ENCODE results near the gene GTPBP4. TPM values are rescaled to one million over a fixed set of nuclear protein-coding genes. Genes with fewer than 3 reads are reported as not detected.

Gene GTPBP4
- total RNA-seq, 1 donor from 2014 or later = 66.5 TPM

GRCh38 chr10:966466-967235 is 21.6 kb upstream of the GTPBP4 start:
- no peak for DNase-seq (ENCODE audit: low read depth)
- TF ChIP-seq, protein P1, sequence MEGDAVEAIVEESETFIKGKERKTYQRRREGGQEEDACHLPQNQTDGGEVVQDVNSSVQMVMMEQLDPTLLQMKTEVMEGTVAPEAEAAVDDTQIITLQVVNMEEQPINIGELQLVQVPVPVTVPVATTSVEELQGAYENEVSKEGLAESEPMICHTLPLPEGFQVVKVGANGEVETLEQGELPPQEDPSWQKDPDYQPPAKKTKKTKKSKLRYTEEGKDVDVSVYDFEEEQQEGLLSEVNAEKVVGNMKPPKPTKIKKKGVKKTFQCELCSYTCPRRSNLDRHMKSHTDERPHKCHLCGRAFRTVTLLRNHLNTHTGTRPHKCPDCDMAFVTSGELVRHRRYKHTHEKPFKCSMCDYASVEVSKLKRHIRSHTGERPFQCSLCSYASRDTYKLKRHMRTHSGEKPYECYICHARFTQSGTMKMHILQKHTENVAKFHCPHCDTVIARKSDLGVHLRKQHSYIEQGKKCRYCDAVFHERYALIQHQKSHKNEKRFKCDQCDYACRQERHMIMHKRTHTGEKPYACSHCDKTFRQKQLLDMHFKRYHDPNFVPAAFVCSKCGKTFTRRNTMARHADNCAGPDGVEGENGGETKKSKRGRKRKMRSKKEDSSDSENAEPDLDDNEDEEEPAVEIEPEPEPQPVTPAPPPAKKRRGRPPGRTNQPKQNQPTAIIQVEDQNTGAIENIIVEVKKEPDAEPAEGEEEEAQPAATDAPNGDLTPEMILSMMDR (conservative IDR thresholded peaks at IDR 0.05; ENCODE audit: low read depth, low read length) = no peak
- no peak overlapping the region for H3K4me3 ChIP-seq (ENCODE audit: low read depth, low read length)

- TF ChIP-seq, protein P1 (conservative IDR thresholded peaks at IDR 0.05; ENCODE audit: low read depth, low read length) = no peak
- no peak overlapping the region for H3K4me3 ChIP-seq (ENCODE audit: low read depth, low read length)
- DNase-seq (ENCODE audit: low read depth) = no peak
These were observed 19.6 kb upstream of the GTPBP4 start for GRCh38 chr10:968546-969199.

DNA sequence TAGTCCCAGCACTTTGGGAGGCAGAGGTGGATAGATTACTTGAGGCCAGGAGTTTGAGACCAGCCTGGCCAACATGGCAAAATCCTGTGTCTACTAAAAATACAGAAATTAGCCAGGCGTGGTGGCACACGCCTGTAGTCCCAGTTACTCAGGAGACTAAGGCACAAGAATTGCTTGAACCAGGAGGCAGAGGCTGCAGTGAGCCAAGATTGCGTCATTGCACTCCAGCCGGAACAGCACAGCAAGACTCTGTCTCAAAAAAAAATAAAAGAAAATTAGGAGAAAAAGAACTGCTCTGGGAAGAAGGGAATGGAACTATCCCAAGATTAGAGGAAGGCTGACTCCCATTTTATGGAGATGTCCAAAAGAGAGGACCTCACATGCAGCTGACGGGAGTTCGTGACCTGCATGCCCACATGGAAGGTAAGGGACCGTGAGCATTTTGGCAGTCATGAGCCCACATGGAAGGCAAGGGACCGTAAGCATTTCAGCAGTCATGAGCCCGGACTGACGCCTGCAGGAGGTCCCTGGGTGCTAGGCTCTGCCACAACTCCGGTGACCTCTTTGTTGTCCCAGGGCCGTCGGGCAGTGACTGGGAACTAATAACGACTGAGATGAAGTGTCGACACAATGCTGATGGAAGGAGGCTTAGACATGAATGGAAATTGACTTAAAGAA is 18.6 kb upstream of the GTPBP4 start:
- TF ChIP-seq, protein P1 (conservative IDR thresholded peaks at IDR 0.05; ENCODE audit: low read depth, low read length) = no peak
- H3K4me3 ChIP-seq (ENCODE audit: low read depth, low read length) = no peak overlapping the region

DNA sequence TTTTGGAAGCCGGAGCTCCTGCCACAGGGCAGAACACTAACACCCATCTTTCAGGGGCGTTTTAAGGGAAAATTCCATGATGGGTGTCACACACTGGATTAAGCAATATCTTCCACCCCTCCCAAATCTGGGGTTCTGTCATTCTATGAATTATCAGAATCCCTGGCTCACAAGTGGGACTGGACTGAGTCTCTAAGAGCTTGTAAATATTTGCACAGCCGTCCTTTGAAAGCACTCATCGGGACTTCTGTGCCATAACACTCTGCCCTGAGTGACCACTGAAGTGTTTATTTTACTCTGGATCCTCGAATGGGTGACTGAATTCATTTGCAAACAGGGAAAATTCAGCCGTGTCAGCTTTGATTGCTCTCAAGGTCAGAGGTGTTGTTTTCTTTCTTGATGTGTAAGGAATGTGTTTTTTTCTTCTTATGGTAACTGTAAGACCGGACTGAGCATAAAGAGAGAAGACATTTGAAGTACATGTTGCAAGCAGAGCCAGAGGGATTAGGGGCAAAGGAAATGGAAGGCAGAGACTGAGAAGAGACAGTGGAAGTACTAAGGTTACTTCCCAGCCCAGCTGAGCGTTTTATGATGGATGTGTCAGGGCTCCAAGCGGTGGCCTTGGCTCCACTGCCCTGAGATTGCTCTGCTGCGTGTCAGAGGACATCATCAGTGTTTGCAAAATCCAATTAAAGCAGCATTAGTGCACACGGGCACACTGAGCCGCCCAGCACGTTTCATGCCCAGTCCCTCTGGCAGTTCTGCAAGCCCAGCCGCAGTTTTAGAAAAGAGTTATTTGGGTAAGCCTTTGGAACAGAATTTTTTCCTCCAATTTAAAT is 17.7 kb upstream of the GTPBP4 start:
- no peak for DNase-seq (ENCODE audit: low read depth)
- H3K4me3 ChIP-seq (ENCODE audit: low read depth, low read length) = no peak overlapping the region
- TF ChIP-seq, protein P1 (conservative IDR thresholded peaks at IDR 0.05; ENCODE audit: low read depth, low read length) = no peak

More for the DNA sequence above, 18.6 kb upstream of the GTPBP4 start:
- no peak for DNase-seq (ENCODE audit: low read depth)

GRCh38 chr10:971150-971542 is 17.1 kb upstream of the GTPBP4 start:
- no peak for DNase-seq (ENCODE audit: low read depth)

DNA sequence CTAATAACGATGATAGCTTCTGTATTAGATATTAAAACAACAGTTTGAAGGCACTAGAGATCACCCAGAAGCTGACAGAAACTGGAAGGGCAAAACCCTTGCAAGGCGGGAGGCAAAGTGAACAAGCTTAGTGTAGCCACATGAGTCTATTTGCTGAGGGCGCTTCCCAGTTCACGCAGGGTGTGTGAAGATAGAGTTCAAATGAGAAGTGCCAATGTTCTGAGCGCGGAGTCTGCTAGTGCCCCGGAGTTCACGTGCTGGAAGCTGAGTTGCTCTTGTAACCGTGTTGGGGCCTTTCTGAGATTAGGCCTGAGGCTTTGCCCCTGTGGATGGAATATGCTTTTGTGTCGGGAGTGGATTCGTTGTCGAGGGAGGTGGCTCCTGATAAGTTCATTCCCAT is 16.6 kb upstream of the GTPBP4 start:
- no peak overlapping the region for H3K4me3 ChIP-seq (ENCODE audit: low read depth, low read length)
- no peak for DNase-seq (ENCODE audit: low read depth)
- TF ChIP-seq, protein P1 (conservative IDR thresholded peaks at IDR 0.05; ENCODE audit: low read depth, low read length) = no peak

More at GRCh38 chr10:971150-971542, 17.1 kb upstream of the GTPBP4 start:
- TF ChIP-seq, protein P1 (conservative IDR thresholded peaks at IDR 0.05; ENCODE audit: low read depth, low read length) = no peak
- no peak overlapping the region for H3K4me3 ChIP-seq (ENCODE audit: low read depth, low read length)
